OCI-LY1 (cell line): ENCODE results near the gene KITLG.

Experiments used
- H2AFZ ChIP-seq: fragments of 200-600 bp; sonication (generic), shearing (Covaris generic); 2 replicates; pipeline ENCODE4 v1.6.0; 2014; ENCODE audit warnings: antibody characterized with exemption, mild to moderate bottlenecking, low read length
- H3F3A ChIP-seq: fragments of 200-600 bp; sonication (generic), shearing (Covaris generic); 2 replicates; pipeline ENCODE4 v1.6.0; 2014; ENCODE audit warnings: mild to moderate bottlenecking, antibody characterized with exemption, low read length, moderate library complexity; ENCODE audit not compliant: insufficient read depth
- H3K27ac ChIP-seq: fragments of 200-600 bp; sonication (generic); 2 replicates; pipeline ENCODE4 v1.5.1; 2014; ENCODE audit warnings: low read length, mixed run types, mild to moderate bottlenecking, low read depth; ENCODE audit not compliant: poor library complexity, severe bottlenecking
- H3K27me3 ChIP-seq: fragments of 200-600 bp; sonication (generic); 2 replicates; pipeline ENCODE4 v1.6.0; 2014; ENCODE audit warnings: antibody characterized with exemption, mild to moderate bottlenecking, low read length, moderate library complexity; ENCODE audit not compliant: insufficient read depth
- H3K36me3 ChIP-seq: fragments of 200-600 bp; sonication (generic); 2 replicates; pipeline ENCODE4 v1.6.1; 2014; ENCODE audit warnings: mild to moderate bottlenecking, antibody characterized with exemption, low read length, moderate library complexity, mixed read lengths; ENCODE audit not compliant: insufficient read depth
- H3K4me1 ChIP-seq: fragments of 200-600 bp; sonication (generic); 2 replicates; pipeline ENCODE4 v1.5.1; 2014; ENCODE audit warnings: mild to moderate bottlenecking, low read length, moderate library complexity; ENCODE audit not compliant: insufficient read depth, severe bottlenecking
- H3K4me2 ChIP-seq: fragments of 200-600 bp; sonication (generic), shearing (Covaris generic); 2 replicates; pipeline ENCODE4 v1.6.1; 2014; ENCODE audit warnings: low read length
- H3K4me3 ChIP-seq: fragments of 200-600 bp; sonication (generic); 2 replicates; pipeline ENCODE4 v1.5.1; 2014; ENCODE audit warnings: low read length, low read depth, mild to moderate bottlenecking, mixed read lengths; ENCODE audit not compliant: poor library complexity, severe bottlenecking
- H3K79me2 ChIP-seq: fragments of 200-600 bp; shearing (Covaris generic); 2 replicates; pipeline ENCODE4 v1.6.1; 2016; ENCODE audit warnings: mixed run types, low read length, mixed read lengths; ENCODE audit not compliant: insufficient read depth
- H3K9ac ChIP-seq: fragments of 200-600 bp; sonication (generic), shearing (Covaris generic); 2 replicates; pipeline ENCODE4 v1.6.1; 2014; ENCODE audit warnings: mild to moderate bottlenecking, low read length, mixed read lengths
- H3K9me2 ChIP-seq: fragments of 200-600 bp; sonication (generic), shearing (Covaris generic); 2 replicates; pipeline ENCODE4 v1.6.1; 2014; ENCODE audit warnings: low read depth, mild to moderate bottlenecking, low read length, mixed read lengths
- H3K9me3 ChIP-seq: fragments of 200-600 bp; shearing (Covaris generic); 2 replicates; pipeline ENCODE4 v1.6.1; 2014; ENCODE audit warnings: low read length, mixed read lengths
- H4K20me1 ChIP-seq: fragments of 200-600 bp; sonication (generic), shearing (Covaris generic); 2 replicates; pipeline ENCODE4 v1.6.0; 2016; ENCODE audit warnings: mild to moderate bottlenecking, low read length; ENCODE audit not compliant: insufficient read depth
- CTCF ChIP-seq: fragments of 200-600 bp; sonication (generic), shearing (Covaris generic); IDR thresholded peaks from 2 replicates; pipeline ENCODE4 v1.5.1; 2017; ENCODE audit warnings: mild to moderate bottlenecking, antibody characterized with exemption, low read length, moderate library complexity, mixed read lengths
- EZH2 ChIP-seq: fragments of 200-600 bp; sonication (generic), shearing (Covaris generic); IDR thresholded peaks from 2 replicates; pipeline ENCODE4 v1.8.0; 2017; ENCODE audit warnings: borderline replicate concordance, mixed run types, mild to moderate bottlenecking, antibody characterized with exemption, low read length, moderate library complexity, mixed read lengths

KITLG gene

GRCh38 chr12:88472775-88473174, 107.5 kb downstream of the KITLG start:
- Histone ChIP-seq H3K27ac (no peak overlapping the region), H3K79me2 (no peaks in the 10 kb centered on the region), H4K20me1 (no peaks in the 10 kb centered on the region), H3K4me1 (no peaks in the 10 kb centered on the region), H2AFZ (no peak overlapping the region), H3K36me3 (no peaks in the 10 kb centered on the region), H3K4me2 (no peak overlapping the region), H3K9me2 (no peaks in the 10 kb centered on the region), H3F3A (no peaks in the 10 kb centered on the region), H3K27me3 (no peaks in the 10 kb centered on the region), H3K4me3 (no peak overlapping the region), H3K9me3 (no peaks in the 10 kb centered on the region), H3K9ac (no peak overlapping the region)
- TF ChIP-seq EZH2: no peak
- TF ChIP-seq CTCF: no peak

- no peak overlapping the region for H3K4me3 ChIP-seq
- H3K4me2 ChIP-seq: no peak overlapping the region
- no peak overlapping the region for H3K9ac ChIP-seq
Measured at GRCh38 chr12:88472248-88472647, 108.0 kb downstream of the KITLG start.

GRCh38 chr12:88471331-88472045, 108.8 kb downstream of the KITLG start:
- no peak overlapping the region for H3K4me2 ChIP-seq
- no peaks in the 10 kb centered on the region for H4K20me1 ChIP-seq
- H3K4me3 ChIP-seq: no peak overlapping the region
- no peaks in the 10 kb centered on the region for H3F3A ChIP-seq
- no peaks in the 10 kb centered on the region for H3K9me3 ChIP-seq
- H3K27ac ChIP-seq: no peak overlapping the region
- TF ChIP-seq CTCF: no peak
- TF ChIP-seq EZH2: no peak
- no peak overlapping the region for H3K9ac ChIP-seq
- no peaks in the 10 kb centered on the region for H3K4me1 ChIP-seq
- H3K79me2 ChIP-seq: no peaks in the 10 kb centered on the region
- H3K27me3 ChIP-seq: no peaks in the 10 kb centered on the region
- no peaks in the 10 kb centered on the region for H3K36me3 ChIP-seq
- H3K9me2 ChIP-seq: no peaks in the 10 kb centered on the region
- H2AFZ ChIP-seq: no peak overlapping the region

More at GRCh38 chr12:88472248-88472647, 108.0 kb downstream of the KITLG start:
- Histone ChIP-seq H3K79me2 (no peaks in the 10 kb centered on the region), H3F3A (no peaks in the 10 kb centered on the region), H2AFZ (no peak overlapping the region), H3K9me3 (no peaks in the 10 kb centered on the region), H3K36me3 (no peaks in the 10 kb centered on the region), H3K27ac (no peak overlapping the region), H3K9me2 (no peaks in the 10 kb centered on the region), H3K4me1 (no peaks in the 10 kb centered on the region), H4K20me1 (no peaks in the 10 kb centered on the region), H3K27me3 (no peaks in the 10 kb centered on the region)
- TF ChIP-seq CTCF (no peak), EZH2 (no peak)
